M059J (cell line): ENCODE results near the gene CIB4. TPM values are rescaled to one million over a fixed set of nuclear protein-coding genes. Genes with fewer than 3 reads are reported as not detected.

ENCODE experiments used
- total RNA-seq: library from RNA; depleted of rRNA; stranded (reverse); fragments of >200 nt; shearing (Covaris generic); gene quantifications from 2 replicates; pipeline ENCODE4 v1.2.3, GENCODE V29; 2014; rRNA removed

CIB4 gene
- total RNA-seq, 1 experiment from 2014 or later, result not detected

Other genes with a start within 250 kb of the CIB4 start
- gene DRC1, start 239.4 kb downstream of the CIB4 start, total RNA-seq, result not detected in 2 replicates
- gene OTOF, start 163.2 kb downstream of the CIB4 start, total RNA-seq, result 0.05 TPM in 1 of 2 replicates, not detected in the other
- 2.4 and 2.8 TPM in 2 replicates for gene KCNK3, start 51.4 kb upstream of the CIB4 start, total RNA-seq
- 35.3 and 35.6 TPM in 2 replicates for gene SLC35F6, start 122.9 kb upstream of the CIB4 start, total RNA-seq
- gene CENPA, start 144.7 kb upstream of the CIB4 start, total RNA-seq, result 22.0 and 33.3 TPM in 2 replicates
- not detected in 2 replicates for gene DPYSL5, start 206.8 kb upstream of the CIB4 start, total RNA-seq